ENCODE results near the gene WWC2.

- no peak for TF ChIP-seq POLR2AphosphoS5 (IDR thresholded peaks at IDR 0.05; ENCODE audit: low read depth, low read length)
- no peak for TF ChIP-seq MAX (IDR thresholded peaks at IDR 0.05)
- TF ChIP-seq CTCF (IDR thresholded peaks at IDR 0.05 in 2 of 3, conservative IDR thresholded peaks at IDR 0.05 in 1 of 3; ENCODE audit: borderline replicate concordance in 1 of 3, insufficient read depth in 1 of 3, low read depth in 2 of 3, low read length in 2 of 3): no peak
- no peak for TF ChIP-seq ZNF274 (IDR thresholded peaks at IDR 0.05; ENCODE audit: low read depth, low read length)
- TF ChIP-seq JUND (IDR thresholded peaks at IDR 0.05): no peak
- no peak for TF ChIP-seq POLR2A (IDR thresholded peaks at IDR 0.05; ENCODE audit: borderline replicate concordance, extremely low read depth, insufficient read depth, insufficient read length)
- TF ChIP-seq SP1 (IDR thresholded peaks at IDR 0.05; ENCODE audit: low read depth): no peak
- TF ChIP-seq ATF3 (IDR thresholded peaks at IDR 0.05): no peak
- TF ChIP-seq EZH2phosphoT487 (IDR thresholded peaks at IDR 0.05; ENCODE audit: borderline replicate concordance): no peak
- no peak for TF ChIP-seq RAD21 (IDR thresholded peaks at IDR 0.05; ENCODE audit: low read depth)
- TF ChIP-seq EZH2 (IDR thresholded peaks at IDR 0.05): no peak
- no peak for TF ChIP-seq SRF (IDR thresholded peaks at IDR 0.05; ENCODE audit: low read depth)
These were observed 30.1 kb downstream of the WWC2 start for GRCh38 chr4:183129125-183129524.
